NCI-H128 (cell line): ENCODE measurements around the gene HOXD3.

Experiments used
- DNase-seq: peaks from one replicate; lab custom pipeline; 2025; ENCODE audit not compliant: unreplicated experiment; lab: John Stamatoyannopoulos, UW

The HOXD3 gene

DNA sequence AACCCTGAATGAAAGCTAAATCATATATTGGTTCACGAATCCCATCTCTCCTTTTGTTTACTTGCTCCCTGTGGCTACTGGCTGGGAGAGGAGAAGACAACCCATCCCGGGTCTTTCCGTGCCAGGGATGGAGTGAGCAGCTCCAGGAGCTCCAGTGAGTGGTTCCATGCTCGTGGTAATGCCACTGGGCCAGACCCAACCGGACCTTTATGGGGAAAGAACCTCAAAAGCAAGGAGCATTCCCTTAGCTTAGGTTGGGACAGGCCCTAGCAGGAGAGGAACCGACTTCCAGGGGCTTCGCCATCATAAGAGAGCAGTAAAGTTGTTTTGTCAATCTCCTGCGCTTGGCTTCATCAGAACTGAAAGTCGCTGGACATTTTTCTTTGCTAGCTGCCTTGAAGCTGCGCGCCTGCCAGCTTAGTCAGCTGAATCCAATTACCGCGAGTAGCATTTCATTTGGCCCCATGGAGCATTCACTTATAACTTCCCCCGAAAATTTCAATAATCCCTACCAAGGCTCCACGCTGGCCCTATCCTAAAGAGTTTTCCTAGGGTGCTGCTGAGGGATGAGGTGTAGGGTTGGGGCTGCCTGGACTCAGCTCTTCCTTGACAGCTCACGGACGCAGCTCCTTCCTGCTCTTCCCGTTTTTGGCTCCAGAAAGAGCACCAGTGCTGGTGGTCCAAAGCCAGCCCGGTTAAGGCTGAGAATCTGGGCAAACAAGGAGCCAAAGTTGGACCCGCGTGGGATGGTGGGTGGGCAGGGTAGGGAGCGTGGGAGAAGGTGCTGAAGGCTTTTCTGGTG lies 4.9 kb downstream of the HOXD3 start:
- no peak for DNase-seq

GRCh38 chr2:176162911-176163671 lies 6.0 kb downstream of the HOXD3 start:
- DNase-seq: no peak

- DNase-seq: no peak
Measured at GRCh38 chr2:176163672-176164056, 6.6 kb downstream of the HOXD3 start.

- no peak for DNase-seq
Measured at GRCh38 chr2:176164201-176164600, 7.1 kb downstream of the HOXD3 start.

GRCh38 chr2:176164611-176165369 lies 7.7 kb downstream of the HOXD3 start:
- no peak for DNase-seq

DNA sequence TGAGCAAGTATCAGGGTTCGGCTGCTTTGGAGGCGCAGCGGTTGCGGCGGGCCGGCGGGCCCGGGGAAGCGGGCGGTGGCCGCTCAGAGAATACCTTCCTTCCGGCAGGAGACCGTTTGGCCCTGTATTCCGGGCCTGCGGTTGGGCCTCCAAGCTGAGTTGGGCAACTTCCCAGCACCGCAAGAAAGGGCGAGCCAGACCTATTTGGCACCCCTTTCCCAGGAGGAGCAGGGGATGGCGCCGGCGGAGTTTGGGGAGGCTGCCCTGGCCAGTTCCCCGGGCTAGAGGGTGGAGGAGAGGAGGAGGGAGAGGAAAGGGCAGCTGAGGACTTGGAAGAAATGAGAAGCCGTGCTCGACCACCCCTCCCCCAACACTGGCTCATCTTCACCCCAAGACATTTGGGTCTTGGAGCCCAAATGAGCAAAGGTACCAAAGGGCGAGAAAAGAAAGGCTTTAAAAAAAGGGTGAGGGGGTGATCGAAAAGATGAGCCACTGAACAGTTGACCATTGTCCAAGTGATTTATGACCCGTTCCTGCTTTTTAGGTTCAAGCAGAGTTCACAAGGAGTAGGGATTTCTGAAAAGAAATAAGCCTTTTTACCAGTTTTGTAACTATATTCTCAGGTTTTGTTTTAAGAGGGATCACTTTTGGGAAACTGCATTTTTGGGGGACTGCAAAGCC lies 8.4 kb downstream of the HOXD3 start:
- DNase-seq: no peak

DNA sequence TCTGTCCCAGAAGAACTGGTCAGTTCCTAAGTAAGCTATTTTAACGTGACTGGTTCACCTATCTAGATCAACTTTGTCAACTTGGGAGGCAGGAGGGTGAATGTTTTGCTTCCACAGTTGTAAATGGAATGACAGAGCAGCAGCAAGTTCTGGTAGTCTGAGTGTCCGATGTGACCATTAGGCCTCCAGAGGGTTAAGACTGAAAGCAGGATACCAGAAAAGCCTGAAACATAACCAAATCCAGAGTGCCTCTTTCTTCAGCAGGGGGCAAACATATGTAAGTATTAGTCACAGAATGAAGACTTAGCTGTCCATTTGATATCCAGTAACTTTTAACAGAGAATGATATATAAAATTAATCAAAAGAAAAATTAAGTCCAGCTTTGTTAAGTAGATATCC lies 9.2 kb downstream of the HOXD3 start:
- no peak for DNase-seq

DNA sequence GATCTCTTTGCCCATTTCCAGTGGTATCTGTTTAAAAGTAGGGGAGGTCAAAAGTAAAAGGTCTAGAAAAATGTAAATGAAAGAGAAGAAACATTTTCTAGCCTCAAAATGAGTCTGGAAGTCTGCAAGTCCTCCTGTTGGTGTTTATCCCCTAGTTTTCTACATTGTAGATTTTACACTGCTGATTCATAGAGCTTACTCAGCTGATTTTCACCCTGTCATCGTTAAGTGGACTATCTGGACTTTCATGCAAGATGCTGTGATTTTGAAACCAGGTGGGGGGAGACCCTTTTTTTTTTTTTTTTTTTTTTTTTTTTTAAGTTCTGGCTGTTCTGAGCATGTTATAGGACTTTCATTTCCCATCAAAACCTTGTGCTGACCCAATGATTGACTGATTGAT lies 10.3 kb downstream of the HOXD3 start:
- no peak for DNase-seq

GRCh38 chr2:176169181-176169580 lies 12.1 kb downstream of the HOXD3 start:
- DNase-seq: no peak

DNA sequence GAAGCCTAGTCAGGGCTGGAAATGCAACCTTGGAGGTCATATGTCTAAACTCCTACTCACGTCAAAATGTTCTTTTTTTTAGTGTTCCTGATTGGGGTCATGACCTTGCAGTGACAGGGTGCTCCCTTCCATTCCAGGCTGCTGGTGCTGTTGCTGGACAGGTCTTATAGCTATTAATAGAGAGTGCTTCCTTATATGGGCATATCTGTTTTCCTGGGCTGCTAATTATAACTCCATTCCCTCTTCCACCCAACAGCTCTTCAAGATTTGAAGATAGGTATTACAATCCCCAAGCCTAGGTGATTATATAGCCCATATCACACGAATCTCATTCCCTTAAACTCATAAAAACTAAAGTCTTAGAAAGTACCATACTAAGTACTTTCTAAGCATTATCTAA lies 12.6 kb downstream of the HOXD3 start:
- no peak for DNase-seq

DNA sequence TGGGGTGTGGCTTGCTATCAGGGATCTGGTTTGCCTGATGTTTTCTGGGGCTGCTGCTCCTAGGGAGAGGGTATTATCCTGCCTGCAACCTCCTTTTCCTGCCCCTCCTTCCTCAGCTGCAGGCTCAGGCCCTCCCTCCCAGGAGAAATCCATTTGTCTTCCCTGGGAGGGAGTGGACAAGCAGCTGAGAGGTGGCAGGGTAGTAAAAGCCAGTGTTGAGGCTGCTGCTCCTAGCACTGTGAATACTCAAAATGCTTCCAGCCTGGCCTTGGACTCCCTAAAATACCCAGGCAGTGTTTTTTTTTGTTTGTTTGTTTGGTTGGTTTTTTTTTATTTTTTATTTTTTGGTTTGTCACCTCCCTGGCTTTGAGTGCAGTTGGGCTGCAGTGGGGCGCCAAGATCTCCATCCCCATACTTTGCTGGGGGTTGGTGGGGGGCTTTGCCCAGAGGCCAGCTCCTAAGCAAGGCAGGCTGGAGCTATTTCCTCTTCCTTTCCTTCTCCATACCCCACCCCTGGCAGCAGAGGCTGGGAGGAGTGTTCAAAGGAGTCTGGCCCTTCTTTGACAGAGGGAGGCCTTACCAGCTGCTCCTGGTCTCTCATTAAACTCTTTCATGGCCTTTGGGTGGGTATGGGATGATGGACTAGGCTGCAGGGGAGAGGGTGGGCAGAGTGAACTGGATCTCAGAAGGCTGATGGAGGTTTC lies 13.6 kb downstream of the HOXD3 start:
- DNase-seq: no peak

DNA sequence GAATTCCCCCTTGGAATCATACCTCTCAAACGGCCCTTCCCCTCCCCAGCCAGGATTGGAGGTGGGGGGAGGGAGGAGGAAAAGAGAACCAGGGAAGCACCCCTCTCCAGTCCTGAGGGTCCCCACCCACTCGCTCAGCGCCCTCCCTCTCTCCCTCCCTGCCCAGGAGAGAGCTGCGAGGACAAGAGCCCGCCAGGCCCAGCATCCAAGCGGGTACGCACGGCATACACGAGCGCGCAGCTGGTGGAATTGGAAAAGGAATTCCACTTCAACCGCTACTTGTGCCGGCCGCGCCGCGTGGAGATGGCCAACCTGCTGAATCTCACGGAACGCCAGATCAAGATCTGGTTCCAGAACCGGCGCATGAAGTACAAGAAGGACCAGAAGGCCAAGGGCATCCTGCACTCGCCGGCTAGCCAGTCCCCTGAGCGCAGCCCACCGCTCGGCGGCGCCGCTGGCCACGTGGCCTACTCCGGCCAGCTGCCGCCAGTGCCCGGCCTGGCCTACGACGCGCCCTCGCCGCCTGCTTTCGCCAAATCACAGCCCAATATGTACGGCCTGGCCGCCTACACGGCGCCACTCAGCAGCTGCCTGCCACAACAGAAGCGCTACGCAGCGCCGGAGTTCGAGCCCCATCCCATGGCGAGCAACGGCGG lies 14.4 kb downstream of the HOXD3 start:
- DNase-seq: no peak

- DNase-seq: no peak
Measured at GRCh38 chr2:176172007-176172894, 15.1 kb downstream of the HOXD3 start.

DNA sequence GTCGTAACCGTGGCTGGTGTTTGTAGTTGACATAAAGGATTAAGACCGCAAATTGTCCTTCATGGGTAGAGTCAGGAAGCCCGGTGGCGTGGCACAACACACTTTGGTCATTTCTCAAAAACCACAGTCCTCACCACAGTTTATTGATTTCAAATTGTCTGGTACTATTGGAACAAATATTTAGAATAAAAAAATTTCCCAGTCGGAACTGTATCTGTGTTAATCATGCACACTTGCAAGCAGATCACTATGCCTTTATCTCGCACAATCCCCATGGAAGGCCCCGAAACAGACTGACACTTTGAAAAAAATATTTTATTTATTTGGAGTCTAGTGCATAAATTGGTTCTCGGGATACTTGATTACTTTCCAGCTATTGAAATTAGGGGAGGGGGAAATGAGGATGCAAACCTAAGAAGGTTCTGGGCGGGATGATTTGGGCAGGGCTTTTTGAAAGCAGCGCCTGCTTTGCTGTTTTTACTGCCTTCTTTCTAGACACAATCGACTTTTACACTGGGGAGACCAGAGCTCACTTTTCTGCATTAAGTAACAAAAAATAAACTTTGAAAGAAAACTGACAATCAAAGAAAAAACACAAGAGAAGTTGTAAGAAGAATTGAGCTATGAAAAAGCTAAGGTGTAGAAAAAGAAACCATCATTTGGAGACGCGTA lies 15.9 kb downstream of the HOXD3 start:
- no peak for DNase-seq

GRCh38 chr2:176173567-176174381 lies 16.7 kb downstream of the HOXD3 start:
- no peak for DNase-seq

DNA sequence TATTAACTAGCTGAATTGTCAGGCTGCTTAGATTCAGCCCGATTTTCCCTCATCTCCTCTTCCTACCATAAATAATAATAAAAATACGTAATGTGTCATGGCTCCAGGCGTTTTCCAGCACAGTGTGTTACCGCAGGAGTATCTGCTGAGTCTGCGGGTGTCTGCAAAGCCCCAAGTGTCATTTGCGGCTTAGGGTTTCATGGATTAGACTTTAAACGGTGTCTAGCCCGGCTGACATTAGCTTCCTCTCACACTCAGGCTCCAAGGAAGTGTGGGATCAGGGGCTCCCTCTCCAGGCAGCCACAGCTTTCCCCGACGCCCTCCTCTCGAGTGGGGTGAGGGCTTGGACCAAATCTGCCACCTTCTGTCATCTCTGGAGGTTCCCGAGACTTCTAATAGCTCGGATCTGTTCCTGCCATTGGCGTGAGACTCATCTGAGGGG lies 17.3 kb downstream of the HOXD3 start:
- DNase-seq: no peak

DNA sequence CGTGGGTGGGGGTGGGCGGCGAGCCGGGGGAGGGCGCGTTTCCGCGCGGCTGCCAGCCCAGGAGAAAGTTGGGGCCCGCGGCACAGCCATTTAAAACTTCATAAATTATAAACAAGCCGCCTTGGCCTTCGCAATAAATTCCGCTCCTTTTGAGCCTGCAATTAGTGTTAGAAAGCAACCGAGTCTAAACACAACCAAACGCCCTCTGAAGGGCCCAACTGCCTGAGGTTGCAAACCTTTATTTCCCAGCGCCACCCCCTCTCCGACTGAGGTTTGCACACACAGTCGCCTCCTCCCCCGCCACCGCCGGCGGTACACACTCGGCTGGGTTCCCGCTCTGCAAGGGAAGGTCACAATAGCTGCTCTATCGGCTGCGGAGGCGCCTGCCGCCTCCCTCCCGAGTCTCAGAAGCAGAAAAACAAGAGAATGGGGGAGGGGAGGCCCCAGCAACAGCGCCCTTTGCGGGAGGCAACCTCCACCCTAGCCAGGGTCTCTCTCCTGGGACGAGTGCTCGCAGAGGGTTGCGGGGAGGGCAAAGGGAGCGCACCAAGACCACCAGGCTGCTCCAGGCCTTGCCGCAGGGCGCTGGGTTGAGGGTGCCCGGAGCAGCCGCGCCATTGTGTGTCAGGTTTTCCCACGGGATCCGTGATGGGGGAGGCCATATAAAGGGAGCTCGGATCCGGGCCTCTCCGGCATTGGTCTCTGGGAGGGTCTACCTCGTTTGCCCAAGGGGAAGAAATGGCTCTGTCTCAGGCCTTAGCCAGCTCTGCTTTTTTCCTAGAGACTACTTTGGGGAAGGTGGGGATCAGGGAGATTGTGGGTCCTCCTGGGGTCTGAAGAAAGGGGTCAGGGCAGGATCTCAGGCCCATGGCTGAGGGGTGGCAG lies 18.0 kb downstream of the HOXD3 start:
- no peak for DNase-seq
